HG03378 (cell line): Measurements from ENCODE around the gene SH3RF2.
A peak's percentile ranks its signal among the peaks of the same experiment; 100 is the strongest.
"Not testable (repeated sequence)": the region's sequence is repeated elsewhere in the genome, so short reads cannot be mapped to it uniquely, and the experiment has no call there.

Source experiments
- ATAC-seq: cut with Tn5 transposase; IDR thresholded peaks from one replicate; pipeline ENCODE4 v1.9.1; 2021; ENCODE audit warnings: mild to moderate bottlenecking, moderate library complexity; ENCODE audit not compliant: unreplicated experiment

The SH3RF2 gene

DNA sequence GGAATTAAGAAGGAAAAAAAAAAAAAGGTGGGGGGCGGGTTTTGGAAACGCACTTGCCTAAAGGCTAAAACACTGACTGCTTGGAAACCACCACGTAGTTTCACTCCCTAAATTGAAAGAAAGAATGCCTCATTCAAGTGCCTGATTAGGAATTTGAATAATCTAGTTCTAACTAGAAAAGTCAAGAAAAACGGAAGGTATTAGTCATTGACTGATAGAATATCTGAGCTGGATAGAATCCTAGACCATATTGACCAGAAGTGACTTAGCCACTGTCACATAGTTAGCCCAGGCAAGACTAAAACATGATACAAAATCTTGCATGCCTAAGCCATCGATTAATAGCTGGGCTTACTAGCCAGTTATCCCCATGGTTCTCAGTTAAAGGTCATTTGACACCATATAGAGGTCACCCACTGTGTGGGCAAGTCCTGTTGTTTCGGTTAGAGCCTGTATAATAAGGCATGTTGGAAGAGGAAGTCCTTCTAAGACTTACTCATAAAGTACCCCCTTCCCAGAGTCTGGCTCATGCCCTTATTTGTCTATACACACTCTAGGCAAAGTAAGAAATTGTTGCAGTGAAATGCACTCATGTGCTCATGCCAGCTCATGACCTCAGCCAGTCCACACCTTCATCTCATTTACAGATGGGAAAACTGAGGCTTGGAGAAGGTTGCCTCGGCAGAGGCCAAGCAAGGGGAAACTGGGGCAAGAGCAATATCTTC lies 40.2 kb downstream of the SH3RF2 start:
- ATAC-seq: peak; percentile 72

DNA sequence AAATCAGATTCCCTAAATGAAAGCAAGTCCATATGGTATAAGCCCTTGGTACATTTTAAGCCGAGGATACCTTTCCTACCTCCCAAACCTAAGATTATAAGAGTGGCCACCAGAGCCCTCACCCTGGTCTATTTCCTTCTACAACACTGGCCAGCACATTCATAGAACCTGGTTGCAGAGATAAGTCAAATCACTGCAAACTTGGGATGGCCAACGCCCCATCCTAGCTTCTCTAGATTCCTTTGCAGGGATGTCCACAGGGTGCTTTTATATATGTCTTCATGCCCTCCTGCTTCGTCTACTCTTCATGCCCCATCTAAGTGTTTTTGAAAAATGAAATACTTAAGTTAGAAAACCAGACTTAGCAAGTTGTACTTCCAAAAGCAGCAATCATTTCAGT lies 41.8 kb downstream of the SH3RF2 start:
- ATAC-seq: no peak

DNA sequence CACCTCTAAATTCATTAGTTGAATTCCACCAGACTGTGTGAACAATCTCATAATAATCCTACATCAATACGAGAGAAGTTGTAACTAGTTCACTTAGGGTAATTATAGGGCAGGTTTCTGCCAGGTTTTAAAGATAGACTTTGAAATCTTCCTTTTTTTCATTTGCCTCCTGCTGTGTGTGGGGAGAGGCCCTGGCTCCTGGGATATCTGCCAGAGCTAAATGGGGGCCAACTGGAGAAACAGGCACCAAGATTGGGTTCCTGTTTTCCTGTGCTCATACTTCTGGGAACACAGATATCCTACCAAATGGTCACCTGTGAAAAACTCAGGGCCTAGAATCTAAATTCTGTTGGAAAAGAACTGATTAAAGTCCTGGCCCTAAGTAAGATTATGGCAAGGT lies 42.3 kb downstream of the SH3RF2 start:
- no peak for ATAC-seq

DNA sequence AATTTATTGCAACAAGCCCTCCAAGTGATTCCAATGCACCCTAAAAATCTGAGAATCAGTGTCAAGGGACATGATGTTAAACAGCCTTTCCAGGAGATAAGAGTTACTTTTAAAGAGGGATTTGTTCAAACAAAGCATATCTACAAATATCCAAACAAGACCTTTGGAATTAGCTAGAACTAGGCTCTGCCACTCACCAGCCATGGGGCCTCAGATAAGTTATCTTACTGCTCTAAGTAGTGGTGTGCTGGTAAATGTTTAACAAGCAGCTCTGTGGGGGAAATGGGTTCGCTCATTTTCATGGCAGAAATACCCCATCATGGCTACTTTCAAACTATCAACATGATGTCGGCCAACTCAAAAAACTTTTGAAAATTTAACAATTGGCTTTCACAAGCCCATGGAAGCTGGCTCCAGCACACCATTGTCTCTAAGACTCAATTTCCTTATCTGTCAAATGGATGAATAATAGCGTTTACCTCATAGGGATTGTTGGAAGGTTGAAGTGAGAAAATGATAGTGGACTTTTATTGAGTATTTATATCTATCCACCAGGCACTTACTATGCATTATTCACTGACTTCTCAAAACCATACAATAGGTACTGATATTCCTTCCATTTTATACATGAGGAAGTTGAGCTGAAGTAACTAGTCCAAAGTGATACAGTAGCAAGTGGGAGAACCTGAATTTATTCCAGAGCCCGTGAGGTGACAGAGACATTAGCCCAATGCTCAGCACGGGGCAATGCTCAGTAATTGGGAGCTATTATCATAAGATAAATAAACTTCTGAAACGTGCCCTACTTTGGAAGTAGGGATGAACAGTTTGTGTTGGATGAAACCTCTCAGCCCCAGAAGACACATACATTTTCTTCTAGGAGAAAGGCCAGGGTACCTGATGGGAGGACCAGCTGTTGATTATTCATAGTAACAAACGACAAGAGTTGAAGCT lies 43.2 kb downstream of the SH3RF2 start:
- ATAC-seq: no peak

DNA sequence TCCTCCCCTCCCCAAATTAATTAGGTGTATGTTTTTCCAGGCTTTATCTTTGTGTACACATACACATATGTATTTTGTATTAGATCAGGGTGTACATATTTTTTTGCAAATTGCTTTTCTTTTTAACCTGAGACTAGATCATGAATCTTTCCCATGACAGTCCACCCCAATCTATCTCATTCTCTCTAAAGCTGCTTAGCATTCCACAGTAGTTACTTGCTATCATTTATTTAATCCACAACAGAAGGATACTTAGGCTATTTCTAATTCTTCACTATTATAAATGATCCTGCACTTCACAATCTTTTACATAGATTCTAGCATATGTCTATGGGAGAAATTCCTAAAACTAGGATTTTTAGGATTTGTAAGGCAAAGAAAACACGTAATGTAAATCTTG lies 43.9 kb downstream of the SH3RF2 start:
- no peak for ATAC-seq

DNA sequence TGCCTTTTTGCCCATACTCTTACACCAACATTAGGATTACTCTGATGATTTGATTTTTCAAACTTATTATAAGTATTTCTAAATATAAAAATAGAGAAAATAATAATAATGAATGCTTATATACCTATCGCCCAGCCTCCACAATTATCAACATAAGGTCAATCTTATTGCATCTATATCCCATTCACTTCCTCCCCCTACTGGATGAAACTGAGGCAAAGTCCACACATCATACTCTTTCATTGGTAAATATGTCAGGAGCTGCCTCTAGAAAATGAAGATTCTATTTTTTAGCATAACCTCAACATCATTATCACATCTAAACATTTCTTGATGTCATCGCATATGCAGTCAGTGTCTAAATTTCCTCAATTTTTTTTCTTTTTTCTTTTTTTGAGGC lies 44.3 kb downstream of the SH3RF2 start:
- no peak for ATAC-seq

DNA sequence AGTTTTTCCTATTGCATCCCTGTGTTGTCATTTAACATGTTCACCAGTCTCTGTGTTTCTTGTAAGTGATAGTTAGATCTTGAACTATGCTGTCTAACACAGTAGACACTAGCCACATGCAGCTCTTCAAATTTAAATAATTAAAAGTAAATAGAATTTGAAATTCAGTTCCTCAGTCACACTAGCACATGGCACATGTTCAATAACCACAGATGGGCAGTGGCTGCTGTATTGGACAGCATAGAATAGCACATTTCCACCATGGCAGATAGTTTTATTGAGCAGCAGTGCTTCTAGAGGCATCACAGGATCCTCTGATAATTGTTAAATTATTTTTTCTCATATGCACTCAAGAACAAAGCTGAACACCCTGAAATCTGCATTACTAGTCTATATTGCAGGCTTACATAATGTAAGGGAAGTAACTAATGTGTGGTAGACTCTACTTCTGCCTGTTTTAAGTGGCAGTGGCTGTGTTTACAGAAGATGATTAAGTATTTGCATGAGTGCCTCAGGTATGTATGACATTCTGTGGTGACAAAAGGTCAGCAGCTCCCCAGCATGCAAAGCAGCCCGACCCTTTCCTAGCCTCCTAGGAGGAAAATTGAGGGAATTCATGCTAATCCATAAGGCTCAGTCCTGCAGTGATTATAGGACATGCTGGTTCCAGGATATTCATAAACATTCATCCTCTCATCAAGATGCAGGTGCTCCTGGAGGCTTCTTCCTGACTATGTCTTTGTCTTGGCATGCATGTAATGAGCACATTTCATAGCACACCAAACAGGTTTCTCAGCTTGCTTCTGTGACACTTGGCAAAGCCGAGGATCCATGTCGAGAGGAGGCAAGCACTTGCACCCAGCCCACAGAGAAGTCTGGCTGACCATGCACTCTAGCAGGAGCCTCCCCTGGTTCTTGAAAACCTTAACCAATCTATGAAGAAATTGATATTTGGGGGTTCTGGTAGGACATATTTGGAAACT lies 45.5 kb downstream of the SH3RF2 start:
- ATAC-seq: no peak

DNA sequence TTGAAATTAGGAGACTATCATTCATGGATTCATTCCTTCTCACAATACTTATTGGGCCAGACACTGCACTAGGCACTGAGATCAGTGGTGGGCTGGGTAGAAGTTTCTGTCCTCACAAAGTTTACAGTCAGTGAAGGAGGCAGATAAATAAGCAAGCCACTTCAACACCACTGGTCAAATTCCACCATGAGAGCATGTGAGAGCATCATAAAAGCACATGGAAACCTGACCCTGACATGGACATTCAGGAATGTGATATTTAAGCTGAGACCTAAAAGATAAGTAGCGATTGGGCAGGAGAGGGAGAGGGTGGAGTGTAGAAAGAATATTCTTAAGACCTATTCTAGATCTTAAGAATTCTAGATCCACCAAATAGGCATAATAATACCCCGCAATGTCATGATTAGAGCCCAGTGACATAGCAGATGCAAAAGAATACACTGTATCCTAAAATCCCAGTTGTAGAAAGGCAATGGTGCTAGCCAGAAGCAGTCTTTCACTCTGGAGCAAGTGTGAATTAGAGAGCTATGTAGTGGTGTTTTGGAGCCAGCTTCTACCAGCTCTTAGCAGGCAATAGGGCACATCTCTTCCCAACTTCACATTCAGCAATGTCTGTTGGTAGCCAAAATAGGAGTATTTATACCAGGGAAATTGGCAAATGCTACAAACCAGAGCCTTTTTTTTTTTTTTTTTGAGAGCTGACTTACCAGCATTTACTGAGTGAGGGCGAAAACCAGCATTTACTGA lies 46.4 kb downstream of the SH3RF2 start:
- no peak for ATAC-seq

DNA sequence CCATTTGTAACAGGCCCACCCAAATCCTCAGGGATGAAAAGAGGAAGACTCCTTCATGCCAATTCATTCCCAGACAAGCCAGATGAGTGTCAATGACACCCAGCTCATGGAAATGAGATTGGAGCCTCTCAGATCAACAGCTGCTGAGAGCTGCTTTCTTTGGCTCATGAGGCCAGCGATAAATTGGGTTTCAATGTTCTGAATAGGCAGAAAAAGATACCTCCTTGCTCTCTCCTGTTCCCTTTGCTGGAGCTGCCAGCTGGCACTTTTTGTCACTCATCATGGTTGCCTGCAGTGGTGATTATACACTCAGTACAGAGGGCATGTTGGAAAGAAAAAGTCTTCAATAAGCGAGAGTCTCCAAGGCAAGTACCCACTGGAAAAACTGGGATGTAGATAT lies 47.1 kb downstream of the SH3RF2 start:
- ATAC-seq: no peak

DNA sequence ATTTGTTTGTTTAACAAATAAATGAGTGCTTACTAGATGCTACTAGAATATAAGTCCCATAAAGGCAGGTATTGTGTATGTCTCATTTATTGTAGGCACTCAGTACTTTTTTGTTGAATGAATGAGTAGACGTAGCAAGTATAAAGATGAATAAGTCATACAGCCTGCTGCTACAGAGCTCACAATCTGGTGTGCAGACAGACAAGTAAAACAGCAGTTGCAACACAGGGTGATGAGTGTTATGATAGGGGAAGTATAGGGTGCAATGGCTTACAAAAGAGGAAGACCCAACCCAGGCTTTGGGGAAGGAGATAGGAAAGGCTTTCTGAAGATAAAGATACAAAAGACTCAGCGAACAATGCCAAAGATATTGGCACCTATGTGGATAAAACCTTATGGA lies 47.7 kb downstream of the SH3RF2 start:
- no peak for ATAC-seq

DNA sequence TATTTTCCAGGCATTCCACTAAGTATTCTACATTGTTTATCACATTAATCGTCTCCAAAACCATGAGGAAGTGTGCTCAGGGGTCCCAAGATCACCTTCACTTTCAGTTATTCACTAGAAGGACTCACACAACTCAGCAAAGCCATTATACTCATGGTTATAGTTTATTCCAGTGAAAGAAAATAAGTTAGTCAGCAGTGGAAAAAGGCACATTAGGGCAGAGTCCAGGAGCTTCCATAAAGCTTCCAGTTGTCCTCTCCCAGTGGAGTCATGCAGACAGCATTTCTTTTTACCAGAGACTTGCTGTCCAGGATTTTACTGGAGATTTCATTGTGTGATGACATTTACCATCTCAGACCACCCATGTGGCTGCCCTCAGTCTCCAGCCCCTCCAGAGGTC lies 51.5 kb downstream of the SH3RF2 start:
- no peak for ATAC-seq

DNA sequence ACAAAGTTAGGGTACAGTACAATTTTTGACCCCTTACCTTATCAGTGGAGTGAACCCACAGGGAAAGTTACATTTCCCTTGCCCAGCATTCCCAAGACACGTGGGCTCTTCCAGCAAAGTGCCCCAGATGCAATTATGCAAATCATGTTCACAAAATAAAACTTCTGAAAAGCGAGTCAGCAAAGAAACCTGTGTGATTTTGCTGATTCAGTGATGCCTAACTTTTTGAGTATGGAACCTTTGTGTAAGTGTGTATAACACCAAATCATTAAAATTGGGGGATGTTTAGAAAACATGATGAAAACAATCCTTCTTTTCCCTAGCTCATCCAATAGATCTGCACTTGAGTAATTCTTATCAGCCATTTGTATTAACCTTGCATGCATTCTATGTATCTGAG lies 52.6 kb downstream of the SH3RF2 start:
- ATAC-seq: no peak

DNA sequence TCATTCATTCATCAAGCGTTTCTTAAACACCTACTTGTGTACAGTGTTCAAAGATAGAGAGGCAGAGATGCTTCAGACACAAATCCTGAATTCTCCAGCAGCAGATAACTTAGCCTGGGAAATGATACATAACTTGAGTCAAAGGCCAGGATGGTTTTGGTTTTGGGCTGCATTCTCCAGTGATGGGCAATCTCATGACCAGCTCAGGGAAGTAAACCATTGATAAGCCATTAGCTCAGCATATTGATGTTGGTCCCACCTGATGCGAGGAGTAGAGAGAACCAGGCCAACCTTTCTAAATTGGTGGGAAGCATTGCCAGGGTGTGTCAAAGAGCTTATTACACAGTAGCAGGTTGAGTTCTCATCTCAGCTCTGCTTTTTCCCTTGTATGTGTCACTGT lies 53.0 kb downstream of the SH3RF2 start:
- ATAC-seq: no peak

DNA sequence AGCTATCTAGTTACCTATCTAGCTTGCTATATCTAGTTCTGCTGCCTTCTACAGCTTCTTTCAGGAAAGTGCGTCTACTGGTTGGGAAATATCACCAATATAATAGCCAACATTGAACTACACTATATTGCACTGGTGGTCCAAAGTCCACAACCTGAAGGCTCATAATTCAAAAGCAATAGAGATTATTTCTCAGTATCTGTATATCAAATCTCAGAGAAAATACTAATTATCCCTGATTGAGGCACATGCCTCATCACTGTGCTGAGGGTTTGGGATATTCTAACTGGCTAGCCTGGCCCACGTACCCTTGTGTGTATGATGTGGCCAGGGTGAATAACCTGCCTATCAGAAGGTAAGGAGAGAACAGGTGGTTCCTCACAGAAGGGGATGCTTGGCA lies 53.8 kb downstream of the SH3RF2 start:
- ATAC-seq: no peak

DNA sequence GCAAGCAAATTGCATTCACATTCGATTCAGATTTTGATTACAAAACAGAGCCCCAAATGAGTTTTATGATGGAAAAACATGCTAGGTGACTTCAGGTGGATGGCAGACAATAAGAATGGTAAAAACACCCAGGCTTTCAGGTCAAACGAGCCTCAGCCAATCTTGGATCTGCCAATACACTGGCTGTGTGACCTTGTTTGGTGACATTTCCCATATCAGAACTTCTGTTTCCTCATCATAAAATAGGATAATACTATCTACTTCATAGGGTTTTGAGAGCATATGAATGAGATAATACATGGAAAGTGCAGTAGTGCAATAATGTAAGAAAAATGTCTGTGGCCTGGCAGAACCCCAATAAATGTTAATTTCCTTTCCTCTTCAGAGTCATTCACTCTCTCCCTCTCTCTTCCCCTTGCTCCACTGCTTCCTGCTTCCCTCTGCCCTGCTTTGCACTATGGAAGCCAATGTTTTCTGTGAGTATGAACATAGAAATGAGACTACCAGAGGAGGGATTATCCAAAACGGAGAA lies 54.7 kb downstream of the SH3RF2 start:
- ATAC-seq: no peak

DNA sequence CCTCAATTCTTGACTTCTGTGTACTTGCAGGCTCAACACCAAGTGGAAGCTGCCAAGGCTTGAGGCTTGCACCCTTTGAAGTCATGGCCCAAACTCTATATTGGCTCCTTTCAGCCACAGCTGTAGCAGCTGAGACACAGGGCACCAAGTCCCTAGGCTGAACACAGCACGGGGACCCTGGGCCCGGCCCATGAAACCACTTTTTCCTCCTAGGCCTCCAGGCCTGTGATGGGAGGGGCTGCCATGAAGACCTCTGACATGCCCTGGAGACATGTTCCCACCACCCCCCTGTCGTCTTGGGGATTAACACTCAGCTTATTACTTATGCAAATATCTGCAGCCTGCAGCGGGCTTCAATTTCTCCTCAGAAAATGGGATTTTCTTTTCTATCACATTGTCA lies 57.2 kb downstream of the SH3RF2 start:
- ATAC-seq: not testable (repeated sequence)

DNA sequence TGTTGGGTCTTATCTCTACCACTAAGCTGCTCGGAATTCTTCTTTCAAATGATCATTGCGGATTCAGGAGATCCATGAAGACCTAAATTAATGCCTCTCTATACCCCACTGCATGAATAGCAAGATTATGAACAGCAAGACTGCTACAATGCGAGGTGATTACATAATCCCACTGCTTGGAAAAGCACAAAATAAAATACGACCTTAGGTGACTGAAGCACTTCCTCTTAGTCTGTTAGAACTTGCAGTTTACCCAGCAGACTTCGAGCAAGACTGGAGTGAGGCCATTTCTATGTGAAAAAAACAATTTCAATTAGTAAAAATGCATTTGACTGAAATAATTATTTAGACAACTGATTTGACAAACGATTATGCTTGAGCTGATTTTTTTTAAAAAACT lies 59.8 kb downstream of the SH3RF2 start:
- no peak for ATAC-seq

DNA sequence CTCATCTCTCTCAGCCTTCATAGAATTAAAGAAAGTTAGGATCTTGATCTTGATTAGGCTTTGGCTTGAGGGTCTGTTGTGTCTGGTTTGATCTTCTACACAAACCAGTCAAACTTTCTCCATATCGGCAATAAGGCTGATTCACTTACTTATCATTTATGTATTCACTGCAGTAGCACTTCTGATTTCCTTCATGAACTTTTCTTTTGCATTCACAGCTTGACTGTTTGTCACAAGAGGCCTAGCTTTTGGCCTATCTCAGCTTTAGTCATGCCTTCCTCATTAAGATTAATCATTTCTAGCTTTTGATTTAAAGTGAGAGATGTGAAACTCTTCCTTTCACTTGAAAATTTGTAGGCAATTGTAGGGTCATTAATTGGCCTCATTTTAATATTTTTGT lies 62.8 kb downstream of the SH3RF2 start:
- no peak for ATAC-seq

DNA sequence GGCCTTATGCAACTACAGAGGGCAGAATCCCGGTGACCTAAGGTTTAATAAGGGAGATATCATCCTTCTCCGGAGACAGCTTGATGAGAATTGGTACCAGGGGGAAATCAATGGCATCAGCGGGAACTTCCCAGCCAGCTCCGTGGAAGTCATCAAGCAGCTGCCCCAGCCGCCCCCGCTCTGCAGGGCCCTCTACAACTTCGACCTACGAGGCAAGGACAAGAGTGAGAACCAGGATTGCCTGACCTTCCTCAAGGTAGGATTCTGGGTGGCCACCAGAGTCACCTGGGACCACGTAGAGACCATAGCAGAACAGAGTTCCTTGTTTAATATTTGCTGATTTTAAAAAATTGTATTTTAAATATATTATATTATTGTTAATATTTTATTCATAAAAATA lies 63.7 kb downstream of the SH3RF2 start:
- ATAC-seq: no peak

DNA sequence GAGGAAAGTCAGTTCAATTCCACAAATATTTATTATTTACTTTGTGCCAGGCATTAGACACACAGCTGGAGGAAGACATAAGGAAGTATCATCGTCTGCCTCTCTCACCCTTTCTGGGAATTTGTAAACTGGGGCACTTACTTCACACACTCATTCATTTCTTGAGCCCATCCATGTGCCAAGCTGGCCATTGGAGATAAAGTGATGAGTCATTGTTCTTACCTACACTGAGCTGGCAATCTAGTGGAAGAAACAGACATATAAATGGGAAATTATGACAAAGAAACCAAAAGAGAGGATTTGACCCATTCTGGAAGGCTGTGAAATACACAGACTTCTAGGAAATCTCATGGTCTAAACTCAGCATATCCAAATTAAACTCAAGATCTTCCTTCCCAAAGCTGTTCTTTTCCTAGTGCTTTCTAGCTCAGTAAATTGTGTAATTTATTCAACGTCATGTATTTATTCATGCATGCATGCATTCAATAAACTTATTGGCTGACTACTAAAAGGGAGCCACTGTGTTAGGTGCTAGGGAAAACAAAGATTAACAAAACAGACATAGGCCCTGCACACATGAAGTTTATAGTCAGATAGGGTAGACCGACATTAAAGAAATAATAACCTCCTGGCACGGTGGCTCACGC lies 65.3 kb downstream of the SH3RF2 start:
- no peak for ATAC-seq
